Fibroblast of the aortic adventitia (primary cell): Measurements from ENCODE around the gene U2AF1L4. TPM values are rescaled to one million over a fixed set of nuclear protein-coding genes. Genes with fewer than 3 reads are reported as not detected.

Source experiments
- DNase-seq: peaks from one replicate; pipeline ENCODE4 v3.0.0-alpha.2; 2010; ENCODE audit warnings: low read depth
- H3K4me3 ChIP-seq: 2 replicates; pipeline ENCODE4 v1.5.1; 2011; ENCODE audit warnings: low read depth, mild to moderate bottlenecking, control low read depth, low read length, moderate library complexity
- total RNA-seq: library from RNA; depleted of rRNA; stranded (reverse); fragments of >200 nt; gene quantifications from 2 replicates; pipeline ENCODE4 v1.2.3, GENCODE V29; 2012; ENCODE audit warnings: low replicate concordance
- TF ChIP-seq, protein P1 (sequence below): IDR thresholded peaks from 2 replicates; pipeline ENCODE4 v1.5.1; 2011; ENCODE audit warnings: mild to moderate bottlenecking, low read length, control low read depth, inconsistent platforms; ENCODE audit not compliant: insufficient read depth

Gene U2AF1L4
- total RNA-seq, 1 donor, result 5.8 TPM

GRCh38 chr19:35702223-35703012 is 42.8 kb downstream of the U2AF1L4 start:
- peak; percentile 97 for DNase-seq
- H3K4me3 ChIP-seq, result peak overlapping the region; percentile 67
- TF ChIP-seq, protein P1, sequence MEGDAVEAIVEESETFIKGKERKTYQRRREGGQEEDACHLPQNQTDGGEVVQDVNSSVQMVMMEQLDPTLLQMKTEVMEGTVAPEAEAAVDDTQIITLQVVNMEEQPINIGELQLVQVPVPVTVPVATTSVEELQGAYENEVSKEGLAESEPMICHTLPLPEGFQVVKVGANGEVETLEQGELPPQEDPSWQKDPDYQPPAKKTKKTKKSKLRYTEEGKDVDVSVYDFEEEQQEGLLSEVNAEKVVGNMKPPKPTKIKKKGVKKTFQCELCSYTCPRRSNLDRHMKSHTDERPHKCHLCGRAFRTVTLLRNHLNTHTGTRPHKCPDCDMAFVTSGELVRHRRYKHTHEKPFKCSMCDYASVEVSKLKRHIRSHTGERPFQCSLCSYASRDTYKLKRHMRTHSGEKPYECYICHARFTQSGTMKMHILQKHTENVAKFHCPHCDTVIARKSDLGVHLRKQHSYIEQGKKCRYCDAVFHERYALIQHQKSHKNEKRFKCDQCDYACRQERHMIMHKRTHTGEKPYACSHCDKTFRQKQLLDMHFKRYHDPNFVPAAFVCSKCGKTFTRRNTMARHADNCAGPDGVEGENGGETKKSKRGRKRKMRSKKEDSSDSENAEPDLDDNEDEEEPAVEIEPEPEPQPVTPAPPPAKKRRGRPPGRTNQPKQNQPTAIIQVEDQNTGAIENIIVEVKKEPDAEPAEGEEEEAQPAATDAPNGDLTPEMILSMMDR, result no peak

GRCh38 chr19:35696835-35697234 is 48.4 kb downstream of the U2AF1L4 start:
- DNase-seq, result no peak
- no peak overlapping the region for H3K4me3 ChIP-seq
- TF ChIP-seq, protein P1, result no peak

DNA sequence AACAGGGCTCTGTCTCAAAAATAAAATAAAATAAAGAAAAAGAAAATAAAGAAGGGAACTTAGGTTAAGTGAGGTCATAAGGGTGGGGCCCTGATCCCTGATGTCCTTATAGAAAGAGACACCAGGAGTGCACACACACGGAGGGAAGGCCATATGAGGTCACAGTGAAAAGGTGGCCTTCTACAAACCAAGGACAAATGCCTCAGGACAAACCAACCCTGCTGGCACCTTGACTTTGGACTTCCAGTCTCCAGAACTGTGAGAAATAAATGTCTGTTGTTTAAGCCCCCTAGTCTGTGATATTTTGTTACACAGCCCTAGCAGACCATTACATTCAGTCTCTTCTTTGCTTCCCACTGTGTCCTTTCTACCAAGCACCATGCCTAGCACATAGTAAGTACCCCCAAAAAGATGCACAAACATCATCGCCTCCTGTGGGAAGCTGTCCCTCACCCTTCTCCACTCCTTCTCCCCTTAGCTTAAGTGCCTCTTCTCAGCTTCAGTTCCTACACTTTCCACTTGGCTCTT is 49.3 kb downstream of the U2AF1L4 start:
- no peak for DNase-seq
- no peak overlapping the region for H3K4me3 ChIP-seq
- TF ChIP-seq, protein P1, result no peak

DNA sequence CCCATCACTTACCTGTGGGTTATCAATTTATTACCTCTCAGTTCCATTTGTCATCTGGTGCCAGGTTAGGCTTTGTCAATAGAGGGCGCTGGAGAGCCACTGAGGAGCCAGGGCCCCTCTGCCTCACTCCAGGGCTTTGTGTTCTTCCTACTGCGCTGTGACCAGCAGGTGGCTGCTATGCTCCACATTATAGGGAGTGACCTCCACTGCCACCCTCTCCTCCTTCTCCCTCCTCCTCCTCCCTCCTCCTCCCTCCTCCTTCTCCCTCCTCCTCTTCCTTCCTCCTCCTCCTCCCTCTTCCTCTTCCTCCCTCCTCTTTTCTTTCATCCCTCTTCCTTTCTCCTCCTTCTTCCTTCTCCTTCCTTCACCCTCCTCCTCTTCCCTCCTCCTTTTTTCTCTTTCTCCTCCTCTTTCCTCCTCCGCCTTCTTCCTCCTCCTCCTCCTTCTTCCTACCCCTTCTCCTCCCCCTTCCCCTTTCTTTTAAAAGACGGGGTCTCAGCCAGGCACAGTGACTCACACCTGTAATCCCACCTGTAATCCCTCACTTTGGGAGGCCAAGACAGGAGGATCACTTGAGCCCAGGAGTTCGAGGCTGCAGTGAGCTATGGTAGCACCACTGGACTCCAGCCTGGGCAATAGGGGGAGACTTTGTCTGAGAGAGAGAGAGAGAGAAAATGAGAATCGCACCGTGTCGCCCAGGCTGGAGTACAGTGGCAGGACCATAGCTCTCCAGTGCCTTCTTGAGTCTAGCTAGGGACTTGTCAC is 51.2 kb downstream of the U2AF1L4 start:
- H3K4me3 ChIP-seq, result no peak overlapping the region
- TF ChIP-seq, protein P1, result peak; percentile 99
- peak; percentile 84 for DNase-seq

DNA sequence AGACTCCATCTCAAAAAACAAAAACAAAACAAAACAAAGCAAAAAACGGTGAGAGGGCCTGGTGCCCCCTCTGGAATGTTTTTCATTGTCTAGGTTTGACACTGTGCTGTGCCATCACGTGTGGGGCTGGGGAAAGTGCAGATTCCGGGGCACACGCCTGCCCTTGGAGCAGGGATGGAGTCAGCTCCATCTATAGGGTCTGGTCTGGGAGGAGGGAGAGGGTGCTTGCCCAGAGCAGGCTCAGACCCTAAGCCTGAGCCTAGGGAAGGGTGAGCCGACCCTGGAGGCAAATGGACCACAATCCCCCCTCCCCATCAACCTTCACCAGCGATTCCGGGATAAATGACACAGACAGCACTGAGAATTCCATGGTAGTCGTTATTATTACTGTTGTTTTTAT is 51.8 kb downstream of the U2AF1L4 start:
- TF ChIP-seq, protein P1, result no peak
- no peak overlapping the region for H3K4me3 ChIP-seq
- DNase-seq, result no peak

Other genes with a start within 250 kb of the U2AF1L4 start
- gene DMKN, start 231.8 kb downstream of the U2AF1L4 start, total RNA-seq, result 11.4 and 63.0 TPM in 2 replicates
- 4.1 and 13.2 TPM in 2 replicates for gene SBSN, start 217.1 kb downstream of the U2AF1L4 start, total RNA-seq
- gene GAPDHS, start 212.0 kb downstream of the U2AF1L4 start, total RNA-seq, result not detected in 2 replicates
- gene TMEM147, start 199.8 kb downstream of the U2AF1L4 start, total RNA-seq, result 25.0 and 63.7 TPM in 2 replicates
- not detected in 2 replicates for gene ATP4A, start 181.8 kb downstream of the U2AF1L4 start, total RNA-seq
- not detected in 2 replicates for gene PMIS2, start 159.2 kb downstream of the U2AF1L4 start, total RNA-seq
- 5.7 and 9.9 TPM in 2 replicates for gene HAUS5, start 132.7 kb downstream of the U2AF1L4 start, total RNA-seq
- 43.0 and 65.2 TPM in 2 replicates for gene RBM42, start 116.4 kb downstream of the U2AF1L4 start, total RNA-seq
- 0.81 and 1.6 TPM in 2 replicates for gene ETV2, start 103.7 kb downstream of the U2AF1L4 start, total RNA-seq
- 104 and 327 TPM in 2 replicates for gene COX6B1, start 97.1 kb downstream of the U2AF1L4 start, total RNA-seq
- gene UPK1A, start 78.9 kb downstream of the U2AF1L4 start, total RNA-seq, result not detected in 2 replicates
- gene ZBTB32, start 40.9 kb downstream of the U2AF1L4 start, total RNA-seq, result not detected in 2 replicates
- gene KMT2B, start 27.4 kb downstream of the U2AF1L4 start, total RNA-seq, result 6.8 and 14.9 TPM in 2 replicates
- 1.3 and 1.9 TPM in 2 replicates for gene IGFLR1, start 3.0 kb downstream of the U2AF1L4 start, total RNA-seq
- 14.7 and 19.5 TPM in 2 replicates for gene PSENEN, start 233 bp upstream of the U2AF1L4 start, total RNA-seq
- gene LIN37, start 3.2 kb upstream of the U2AF1L4 start, total RNA-seq, result 5.4 and 15.3 TPM in 2 replicates
- gene HSPB6, start 11.6 kb upstream of the U2AF1L4 start, total RNA-seq, result 297 and 713 TPM in 2 replicates
- gene PROSER3, start 12.8 kb upstream of the U2AF1L4 start, total RNA-seq, result 4.5 and 10.8 TPM in 2 replicates
- 5.3 and 7.4 TPM in 2 replicates for gene ARHGAP33, start 30.1 kb upstream of the U2AF1L4 start, total RNA-seq
- not detected in 2 replicates for gene PRODH2, start 67.4 kb upstream of the U2AF1L4 start, total RNA-seq
- not detected in 2 replicates for gene NPHS1, start 107.1 kb upstream of the U2AF1L4 start, total RNA-seq
- 0.25 TPM in 1 of 2 replicates, not detected in the other for gene KIRREL2, start 111.5 kb upstream of the U2AF1L4 start, total RNA-seq
- 4.1 and 8.6 TPM in 2 replicates for gene APLP1, start 123.2 kb upstream of the U2AF1L4 start, total RNA-seq
- gene NFKBID, start 155.1 kb upstream of the U2AF1L4 start, total RNA-seq, result 2.5 and 3.7 TPM in 2 replicates
- 0.81 and 2.7 TPM in 2 replicates for gene HCST, start 157.1 kb upstream of the U2AF1L4 start, total RNA-seq
- gene TYROBP, start 162.9 kb upstream of the U2AF1L4 start, total RNA-seq, result not detected in 2 replicates
- gene LRFN3, start 191.0 kb upstream of the U2AF1L4 start, total RNA-seq, result 5.9 and 9.3 TPM in 2 replicates
- 12.7 and 38.7 TPM in 2 replicates for gene SDHAF1, start 249.8 kb upstream of the U2AF1L4 start, total RNA-seq